Measurements from ENCODE around the gene POLR2F. TPM values are rescaled to one million over a fixed set of nuclear protein-coding genes. Genes with fewer than 3 reads are reported as not detected.

Gene POLR2F
- polyA plus RNA-seq, 1 donor from 2014 or later, result 195 TPM

DNA sequence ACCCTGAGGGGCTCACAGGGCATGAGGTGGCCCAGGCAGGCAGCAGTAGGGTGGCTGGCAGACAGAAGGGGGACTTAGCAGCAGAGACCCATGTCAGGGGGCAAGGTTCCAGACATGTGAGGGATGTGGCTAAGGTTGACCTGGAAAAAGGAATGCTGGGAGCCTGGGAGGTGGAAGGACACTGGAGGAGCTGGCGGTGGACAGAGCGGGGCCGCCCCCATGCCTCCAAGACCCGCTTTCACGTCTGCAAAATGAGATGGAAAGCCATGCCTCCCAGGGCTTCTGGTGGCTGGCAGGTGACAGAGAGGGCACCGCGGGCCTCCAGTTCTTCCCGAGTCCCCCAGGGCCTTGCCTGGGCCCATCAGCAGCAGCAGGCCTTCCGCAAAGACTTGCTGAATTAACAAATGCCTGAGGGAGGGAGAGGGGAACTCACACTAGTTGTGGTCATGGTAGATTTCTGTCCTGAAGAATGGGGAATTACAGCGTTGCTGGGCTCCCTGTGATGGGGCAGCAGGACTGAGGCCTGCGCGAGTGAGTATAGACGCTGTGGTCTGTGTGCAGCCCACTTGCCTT is 53.9 kb downstream of the POLR2F start:
- no peak overlapping the region for H3K27ac ChIP-seq (ENCODE audit: low read length)
- H3F3A ChIP-seq (ENCODE audit: insufficient read depth, low read length, poor library complexity, severe bottlenecking), result no peaks in the 10 kb centered on the region
- no peak overlapping the region for H3K4me3 ChIP-seq (ENCODE audit: low read length)
- no peak for TF ChIP-seq CTCF (IDR thresholded peaks at IDR 0.05; ENCODE audit: poor library complexity, severe bottlenecking)
- no peak overlapping the region for H2AFZ ChIP-seq (ENCODE audit: low read depth, low read length)
- H3K9ac ChIP-seq (ENCODE audit: low read length), result no peak overlapping the region
- no peaks in the 10 kb centered on the region for H4K20me1 ChIP-seq (ENCODE audit: insufficient read depth)
- no peak overlapping the region for H3K4me2 ChIP-seq (ENCODE audit: low read length)
- H3K9me3 ChIP-seq (ENCODE audit: low read length), result no peaks in the 10 kb centered on the region
- no peaks in the 10 kb centered on the region for H3K9me2 ChIP-seq (ENCODE audit: insufficient read depth, low read length)
- H3K36me3 ChIP-seq (ENCODE audit: insufficient read depth, low read length), result no peaks in the 10 kb centered on the region
- H3K27me3 ChIP-seq (ENCODE audit: insufficient read depth, low read depth, low read length), result no peaks in the 10 kb centered on the region
- no peaks in the 10 kb centered on the region for H3K79me2 ChIP-seq (replicated peaks; ENCODE audit: insufficient read depth, low read length)

DNA sequence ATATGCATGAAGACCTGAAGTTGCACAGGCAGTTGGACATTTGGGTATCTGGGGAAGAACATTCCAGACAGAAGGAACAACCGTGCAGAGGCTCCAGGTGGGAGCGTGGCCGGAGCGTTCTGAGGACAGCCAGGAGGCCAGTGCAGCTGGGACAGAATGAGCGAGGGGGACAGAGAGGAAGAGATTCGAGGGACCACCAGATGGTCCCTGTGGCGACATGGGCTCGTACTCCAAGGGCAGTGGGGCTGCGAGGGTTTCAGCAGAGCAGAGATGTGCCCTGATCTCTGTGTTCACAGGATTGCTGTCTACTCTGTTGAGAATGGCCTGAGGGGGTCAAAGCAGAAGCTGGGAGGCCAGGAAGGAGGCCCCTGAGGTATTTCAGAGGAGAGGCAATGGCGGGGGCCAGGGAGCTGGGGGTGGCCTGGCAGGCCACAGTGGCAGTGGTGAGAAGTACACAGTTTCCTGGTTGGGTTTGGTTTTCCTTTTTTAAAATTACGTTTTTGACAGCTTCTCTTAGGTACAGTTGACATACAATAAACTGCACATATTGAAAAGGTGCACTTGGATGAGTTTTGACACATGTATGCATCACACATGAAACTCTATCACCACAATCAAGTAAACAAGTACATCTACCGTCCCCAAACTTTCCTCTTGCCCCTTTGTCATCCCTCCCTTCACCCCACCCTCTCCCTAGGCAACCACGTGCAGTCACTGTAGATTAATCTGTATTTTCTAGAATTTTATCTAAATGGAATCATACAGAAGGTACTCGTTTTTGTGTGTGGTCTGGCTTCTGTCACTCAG is 55.7 kb downstream of the POLR2F start:
- Histone ChIP-seq H3K27ac (ENCODE audit: low read length) (no peak overlapping the region), H3K4me3 (ENCODE audit: low read length) (no peak overlapping the region), H3K79me2 (replicated peaks; ENCODE audit: insufficient read depth, low read length) (no peaks in the 10 kb centered on the region), H2AFZ (ENCODE audit: low read depth, low read length) (no peak overlapping the region), H3K9me2 (ENCODE audit: insufficient read depth, low read length) (no peaks in the 10 kb centered on the region), H3K9ac (ENCODE audit: low read length) (no peak overlapping the region), H3K36me3 (ENCODE audit: insufficient read depth, low read length) (no peaks in the 10 kb centered on the region), H3K4me2 (ENCODE audit: low read length) (no peak overlapping the region), H3K9me3 (ENCODE audit: low read length) (no peaks in the 10 kb centered on the region), H4K20me1 (ENCODE audit: insufficient read depth) (no peaks in the 10 kb centered on the region), H3K27me3 (ENCODE audit: insufficient read depth, low read depth, low read length) (no peaks in the 10 kb centered on the region), H3F3A (ENCODE audit: insufficient read depth, low read length, poor library complexity, severe bottlenecking) (no peaks in the 10 kb centered on the region)
- TF ChIP-seq EP300 (conservative IDR thresholded peaks at IDR 0.05; ENCODE audit: poor library complexity, severe bottlenecking) (no peak), TAF1 (IDR thresholded peaks at IDR 0.05; ENCODE audit: low read depth) (no peak), CTCF (IDR thresholded peaks at IDR 0.05; ENCODE audit: poor library complexity, severe bottlenecking) (no peak), RAD21 (conservative IDR thresholded peaks at IDR 0.05) (no peak), POLR2AphosphoS5 (IDR thresholded peaks at IDR 0.05) (no peak), MXI1 (conservative IDR thresholded peaks at IDR 0.05; ENCODE audit: poor library complexity, severe bottlenecking) (no peak), EZH2 (IDR thresholded peaks at IDR 0.05; ENCODE audit: borderline replicate concordance, insufficient read depth, low read length, poor library complexity, severe bottlenecking) (no peak), SMC3 (conservative IDR thresholded peaks at IDR 0.05; ENCODE audit: poor library complexity) (no peak), REST (IDR thresholded peaks at IDR 0.05; ENCODE audit: borderline replicate concordance) (no peak)
